Measurements from ENCODE around the gene NCKAP1.

DNA sequence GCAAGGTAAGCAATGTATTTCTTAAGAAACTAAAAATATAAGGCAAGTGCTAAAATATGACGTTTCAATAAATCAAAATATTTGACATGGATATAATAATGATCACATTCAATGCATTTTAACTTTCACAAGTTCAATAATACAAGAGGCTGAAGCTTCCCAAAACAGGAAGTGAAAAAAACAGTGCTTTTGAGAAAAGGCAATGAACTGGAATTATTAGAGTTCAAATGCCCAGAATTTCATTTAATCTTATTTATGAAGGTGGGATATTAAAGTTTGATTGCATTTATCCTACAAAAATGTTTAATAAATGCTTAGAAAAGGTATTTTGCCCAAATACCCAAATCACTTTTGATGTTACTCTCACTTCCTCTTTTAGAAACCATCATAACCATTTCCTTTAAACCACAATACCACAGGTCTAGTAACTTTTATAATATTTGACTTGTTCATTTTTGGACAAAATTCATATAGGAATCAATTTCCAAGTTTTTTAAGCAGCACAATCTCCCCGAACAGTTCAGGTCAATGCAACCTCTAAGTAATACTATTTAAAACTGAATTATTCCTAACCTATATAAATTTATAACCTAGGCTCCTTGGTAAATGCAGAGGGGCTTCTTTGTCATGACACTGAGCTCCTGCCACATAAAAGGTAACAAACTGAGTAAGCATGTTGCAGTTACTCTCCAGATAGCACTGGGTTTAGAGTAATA lies 2.1 kb downstream of the NCKAP1 start:
- TF ChIP-seq, protein P1, sequence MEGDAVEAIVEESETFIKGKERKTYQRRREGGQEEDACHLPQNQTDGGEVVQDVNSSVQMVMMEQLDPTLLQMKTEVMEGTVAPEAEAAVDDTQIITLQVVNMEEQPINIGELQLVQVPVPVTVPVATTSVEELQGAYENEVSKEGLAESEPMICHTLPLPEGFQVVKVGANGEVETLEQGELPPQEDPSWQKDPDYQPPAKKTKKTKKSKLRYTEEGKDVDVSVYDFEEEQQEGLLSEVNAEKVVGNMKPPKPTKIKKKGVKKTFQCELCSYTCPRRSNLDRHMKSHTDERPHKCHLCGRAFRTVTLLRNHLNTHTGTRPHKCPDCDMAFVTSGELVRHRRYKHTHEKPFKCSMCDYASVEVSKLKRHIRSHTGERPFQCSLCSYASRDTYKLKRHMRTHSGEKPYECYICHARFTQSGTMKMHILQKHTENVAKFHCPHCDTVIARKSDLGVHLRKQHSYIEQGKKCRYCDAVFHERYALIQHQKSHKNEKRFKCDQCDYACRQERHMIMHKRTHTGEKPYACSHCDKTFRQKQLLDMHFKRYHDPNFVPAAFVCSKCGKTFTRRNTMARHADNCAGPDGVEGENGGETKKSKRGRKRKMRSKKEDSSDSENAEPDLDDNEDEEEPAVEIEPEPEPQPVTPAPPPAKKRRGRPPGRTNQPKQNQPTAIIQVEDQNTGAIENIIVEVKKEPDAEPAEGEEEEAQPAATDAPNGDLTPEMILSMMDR (IDR thresholded peaks at IDR 0.05) = no peak
- TF ChIP-seq POLR2A (IDR thresholded peaks at IDR 0.05) = no peak

Measured in Peyer's patch (tissue), 4 donors.